CD4-positive, alpha-beta T cell (primary cell): ENCODE data around the gene ATXN2L. TPM values are rescaled to one million over a fixed set of nuclear protein-coding genes. Genes with fewer than 3 reads are reported as not detected.
"Not testable (repeated sequence)": the region's sequence is repeated elsewhere in the genome, so short reads cannot be mapped to it uniquely, and the experiment has no call there.

Experiments
- ATAC-seq: fragments of 200-7000 bp; cut with Tn5 transposase; one replicate; pipeline ENCODE4 v1.10.0; 2022; ENCODE audit warnings: mild to moderate bottlenecking; ENCODE audit not compliant: poor library complexity
- CTCF ChIA-PET: fragments of 350-600 bp; sonication (Branson Sonifier 250); formaldehyde crosslinking; loops from one replicate; lab custom pipeline; 2021; ENCODE audit warnings: antibody characterized with exemption, inconsistent platforms; lab: Charles Lee
- POLR2A ChIA-PET: fragments of 350-600 bp; sonication (Branson Sonifier 250); formaldehyde crosslinking; loops from one replicate; lab custom pipeline; 2021; ENCODE audit warnings: antibody characterized with exemption, inconsistent platforms; lab: Charles Lee
- DNase-seq, 14 experiments: peaks; one replicate each; pipeline ENCODE4 v3.0.0-alpha.2; 2013 to 2020; ENCODE audit warnings: mixed read lengths in 2 of 14
- H3K27ac ChIP-seq, 2 donors: one replicate each; pipeline versions ENCODE4 v1.5.1 to v1.7.0; 2013; ENCODE audit warnings: low read length in 2 of 2, low read depth in 1 of 2, mild to moderate bottlenecking in 1 of 2
- H3K27me3 ChIP-seq, 2 experiments: 1 replicate in 1 of 2; 2 replicates in 1 of 2; pipeline versions ENCODE4 v1.6.1 to v1.7.0; 2013; ENCODE audit warnings: low read length in 2 of 2, control low read depth in 1 of 2, mild to moderate bottlenecking in 1 of 2, moderate library complexity in 1 of 2; ENCODE audit not compliant: insufficient read depth in 2 of 2, control insufficient read depth in 1 of 2
- H3K36me3 ChIP-seq: one replicate; pipeline ENCODE4 v1.6.1; 2013; ENCODE audit warnings: low read length, control low read depth; ENCODE audit not compliant: insufficient read depth
- H3K4me1 ChIP-seq: one replicate; pipeline ENCODE4 v1.6.1; 2013; ENCODE audit warnings: low read length, control low read depth; ENCODE audit not compliant: insufficient read depth
- H3K4me3 ChIP-seq: one replicate; pipeline ENCODE4 v1.5.1; 2013; ENCODE audit warnings: mild to moderate bottlenecking, low read length, moderate library complexity
- H3K9me3 ChIP-seq, 2 experiments: 1 replicate in 1 of 2; 2 replicates in 1 of 2; pipeline versions ENCODE4 v1.6.1 to v1.7.0; 2013; ENCODE audit warnings: low read length in 2 of 2, mild to moderate bottlenecking in 2 of 2, control low read depth in 1 of 2, moderate library complexity in 1 of 2; ENCODE audit not compliant: control insufficient read depth in 1 of 2, insufficient read depth in 1 of 2
- H3K27ac Mint-ChIP-seq: one replicate; pipeline ENCODE4 v1.8.0; 2020; ENCODE audit warnings: mixed read lengths
- H3K27me3 Mint-ChIP-seq: one replicate; pipeline ENCODE4 v1.8.0; 2021; ENCODE audit warnings: mixed read lengths
- H3K36me3 Mint-ChIP-seq: one replicate; pipeline ENCODE4 v1.8.0; 2021; ENCODE audit warnings: low read depth, mixed read lengths
- H3K4me1 Mint-ChIP-seq: one replicate; pipeline ENCODE4 v1.8.0; 2021; ENCODE audit warnings: low read depth, mixed read lengths
- H3K4me3 Mint-ChIP-seq: one replicate; pipeline ENCODE4 v1.8.0; 2020; ENCODE audit warnings: mild to moderate bottlenecking, mixed read lengths
- H3K9me3 Mint-ChIP-seq: one replicate; pipeline ENCODE4 v1.8.0; 2020; ENCODE audit warnings: mixed read lengths
- CTCF ChIP-seq: fragments of 200-600 bp; IDR thresholded peaks from one replicate; pipeline ENCODE4 v1.8.0; 2022; ENCODE audit warnings: antibody characterized with exemption, mild to moderate bottlenecking
- intact Hi-C, 2 experiments: fragments of 100-400 bp; cut with DNase I in 1 of 2; cut with micrococcal nuclease in 1 of 2; formaldehyde crosslinking; loops; one replicate each; pipeline versions ENCODE4 v1.15.1 to v1.9.0; 2023 to 2025; cut with DNase I, micrococcal nuclease
- total RNA-seq, 174 experiments: library from RNA in 2 of 174; stranded (reverse) in 2 of 174; gene quantifications; one replicate each; pipeline ENCODE4 v1.2.3 and lab custom pipeline; 2021 to 2026

Gene ATXN2L
- total RNA-seq, 2 experiments from 2014 or later = 292 to 304 TPM

- ChIA-PET CTCF (interaction anchor here (1.1 to 1.5 kb wide), 2 partner anchors 34 to 65 kb away, joined by 4 to 5 read pairs; partner anchors contain the start of gene TUFM), POLR2A (interaction anchor here (1.4 to 3.2 kb wide), 5 partner anchors 9 to 58 kb away, joined by 4 to 29 read pairs (median 9); partner anchors contain the start of genes ATXN2L, RABEP2, SH2B1 and TUFM)
- intact Hi-C loops = loop anchor here in 1 of 2 experiments (2.0 kb wide), 2 partner anchors 15 to 45 kb away; partner anchors contain the start of gene RABEP2
- Histone ChIP-seq H3K27me3 (peaks cover 0 to 9% of the 10 kb centered on the region in 2 experiments), H3K9me3 (no peaks in the 10 kb centered on the region), H3K4me3 (peak overlapping the region; percentile 95), H3K36me3 (no peaks in the 10 kb centered on the region), H3K4me1 (peaks cover 20% of the 10 kb centered on the region), H3K27ac (no peak overlapping the region)
- ATAC-seq (peak; percentile 98), DNase-seq (peak; percentile 80 to 92 (median 87))
- Mint-ChIP-seq H3K4me1 (peaks cover 8% of the 10 kb centered on the region), H3K27ac (no peak overlapping the region), H3K36me3 (no peaks in the 10 kb centered on the region), H3K9me3 (no peaks in the 10 kb centered on the region), H3K27me3 (peaks cover 6% of the 10 kb centered on the region), H3K4me3 (peak overlapping the region; percentile 87)
- TF ChIP-seq CTCF = no peak
Measured at GRCh38 chr16:28879841-28880588, 57.2 kb downstream of the ATXN2L start.

- intact Hi-C loops = loop anchor here in 1 of 2 experiments (2.0 kb wide), 1 partner anchor 44 kb away; the partner anchor contains the start of gene RABEP2
- DNase-seq (no peak), ATAC-seq (no peak)
- no peaks in the 10 kb centered on the region for H3K36me3 ChIP-seq
- H3K27me3 ChIP-seq = peaks cover 0 to 9% of the 10 kb centered on the region in 2 experiments
- no peak for TF ChIP-seq CTCF
- CTCF ChIA-PET = interaction anchor here (1.1 kb wide), 1 partner anchor 34 kb away, joined by 4 read pairs; the partner anchor contains the start of gene TUFM
- Mint-ChIP-seq H3K9me3 (no peaks in the 10 kb centered on the region), H3K27ac (no peak overlapping the region), H3K27me3 (peaks cover 6% of the 10 kb centered on the region), H3K36me3 (no peaks in the 10 kb centered on the region), H3K4me3 (peak overlapping the region; percentile 86), H3K4me1 (peaks cover 8% of the 10 kb centered on the region)
- peak overlapping the region; percentile 95 for H3K4me3 ChIP-seq
- POLR2A ChIA-PET = interaction anchor here (2.3 to 3.2 kb wide), 2 partner anchors 16 to 45 kb away, joined by 9 to 29 read pairs; partner anchors contain the start of genes RABEP2 and SH2B1
- H3K4me1 ChIP-seq = peaks cover 20% of the 10 kb centered on the region
- H3K9me3 ChIP-seq = no peaks in the 10 kb centered on the region
- H3K27ac ChIP-seq = no peak overlapping the region
Measured at GRCh38 chr16:28880589-28880915, 57.8 kb downstream of the ATXN2L start.

GRCh38 chr16:28880955-28881354 is 58.2 kb downstream of the ATXN2L start:
- H3K9me3 ChIP-seq = no peaks in the 10 kb centered on the region
- Mint-ChIP-seq H3K27ac (peak overlapping the region; percentile 3), H3K4me3 (peak overlapping the region; percentile 86), H3K4me1 (peaks cover 8% of the 10 kb centered on the region), H3K9me3 (no peaks in the 10 kb centered on the region), H3K36me3 (no peaks in the 10 kb centered on the region), H3K27me3 (peaks cover 6% of the 10 kb centered on the region)
- intact Hi-C loops = loop anchor here in 1 of 2 experiments (2.0 kb wide), 1 partner anchor 44 kb away; the partner anchor contains the start of gene RABEP2
- ChIA-PET CTCF (interaction anchor here (1.0 kb wide), 1 partner anchor 64 kb away, joined by 5 read pairs; no protein-coding TSS in a partner anchor), POLR2A (interaction anchor here (3.2 kb wide), 1 partner anchor 17 kb away, joined by 29 read pairs; the partner anchor contains the start of gene SH2B1)
- H3K36me3 ChIP-seq = no peaks in the 10 kb centered on the region
- H3K4me3 ChIP-seq = no peak overlapping the region
- H3K27me3 ChIP-seq = peaks cover 0 to 9% of the 10 kb centered on the region in 2 experiments
- ATAC-seq = no peak
- TF ChIP-seq CTCF = no peak
- H3K27ac ChIP-seq = no peak overlapping the region
- H3K4me1 ChIP-seq = peaks cover 20% of the 10 kb centered on the region
- no peak for DNase-seq

GRCh38 chr16:28881565-28881964 is 58.8 kb downstream of the ATXN2L start:
- H3K36me3 Mint-ChIP-seq, H3K4me1 Mint-ChIP-seq, H3K36me3 ChIP-seq, H3K27me3 Mint-ChIP-seq, H3K27ac Mint-ChIP-seq, ATAC-seq, POLR2A ChIA-PET, H3K27ac ChIP-seq, H3K9me3 Mint-ChIP-seq, H3K27me3 ChIP-seq, DNase-seq, H3K9me3 ChIP-seq, H3K4me3 ChIP-seq: not testable (repeated sequence)
- peak overlapping the region; percentile 86 for H3K4me3 Mint-ChIP-seq
- CTCF ChIA-PET = interaction anchor here (1.0 kb wide), 1 partner anchor 64 kb away, joined by 5 read pairs; no protein-coding TSS in a partner anchor
- intact Hi-C loops = loop anchor here in 1 of 2 experiments (2.0 kb wide), 1 partner anchor 43 kb away; the partner anchor contains the start of gene RABEP2
- H3K4me1 ChIP-seq = peaks cover 20% of the 10 kb centered on the region
